Measurements from ENCODE around the gene NTNG1.
"Not testable (repeated sequence)": the region's sequence is repeated elsewhere in the genome, so short reads cannot be mapped to it uniquely, and the experiment has no call there.

NTNG1 gene

DNA sequence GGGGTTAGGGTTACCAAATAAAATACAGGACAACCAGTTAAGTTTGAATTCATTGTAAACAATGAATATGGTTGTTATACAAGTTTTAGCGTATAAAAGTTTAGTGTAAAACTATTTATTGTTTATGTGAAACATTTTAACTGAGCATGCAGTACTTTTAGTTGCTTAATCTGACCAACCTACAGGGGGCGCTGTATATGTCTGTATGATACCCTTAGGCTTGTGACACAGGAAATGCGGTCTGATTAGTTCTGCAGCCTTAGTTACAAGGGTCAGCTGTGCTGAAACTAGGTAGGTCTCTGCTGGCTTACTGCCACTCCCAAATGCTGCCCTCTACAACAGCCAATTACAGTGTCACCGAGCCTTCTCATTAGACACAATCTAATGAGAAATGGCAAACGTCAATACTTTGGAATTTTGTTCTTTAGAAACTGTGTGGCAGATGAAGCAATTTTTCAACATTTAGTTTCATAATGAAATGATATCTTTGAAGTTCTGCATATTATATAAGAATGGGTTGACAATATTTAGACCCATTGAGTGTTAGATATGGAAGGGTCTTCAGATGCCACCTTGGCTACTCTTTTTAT is 56.2 kb downstream of the NTNG1 start:
- no peak for DNase-seq (ENCODE audit: low read depth in 2 of 2)

- DNase-seq (ENCODE audit: low read depth in 2 of 2), result no peak
These were observed 57.7 kb downstream of the NTNG1 start for GRCh38 chr1:107198561-107198960.

GRCh38 chr1:107200631-107201030 is 59.8 kb downstream of the NTNG1 start:
- no peak for DNase-seq (ENCODE audit: low read depth in 2 of 2)

GRCh38 chr1:107202007-107202406 is 61.2 kb downstream of the NTNG1 start:
- DNase-seq (ENCODE audit: low read depth in 2 of 2), result no peak

DNA sequence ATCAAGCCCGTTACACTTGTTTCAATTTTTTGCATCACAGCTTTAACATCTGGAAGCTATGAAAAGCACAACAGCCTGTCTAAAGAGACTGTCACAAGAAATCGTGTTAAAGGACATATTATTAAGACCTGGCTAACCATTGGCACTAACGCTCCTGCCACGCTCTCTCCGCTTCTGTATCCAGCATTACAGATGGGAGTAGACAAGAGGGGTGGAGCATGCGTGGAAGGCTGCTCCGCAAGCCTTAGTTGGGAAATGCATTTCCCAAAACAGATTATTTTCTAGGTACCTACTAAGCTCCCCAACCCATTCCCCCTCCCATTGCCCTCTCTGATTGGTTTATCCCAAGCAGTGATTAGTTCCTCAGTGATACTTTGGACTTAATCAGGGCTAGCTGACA is 72.4 kb downstream of the NTNG1 start:
- DNase-seq (ENCODE audit: low read depth in 2 of 2), result no peak

DNA sequence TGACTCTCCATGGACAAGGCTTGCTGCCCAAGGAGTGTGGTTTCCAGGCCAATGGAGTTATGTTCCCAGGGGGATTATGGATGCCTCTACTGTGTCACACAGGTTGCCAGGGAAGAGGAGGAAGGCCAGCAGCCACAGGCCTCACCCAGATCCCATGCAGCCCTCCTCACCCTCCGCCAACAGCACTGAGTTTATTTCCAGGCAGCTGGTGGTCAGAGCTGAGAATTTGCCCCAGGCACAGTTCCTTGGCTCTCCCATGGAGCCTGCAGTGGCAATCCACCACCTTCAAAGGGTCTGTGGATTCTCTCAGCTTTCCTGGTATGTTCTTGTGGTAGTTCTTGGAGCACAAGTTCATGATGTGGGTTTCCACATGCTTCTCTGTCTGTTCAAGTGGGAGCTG is 79.2 kb downstream of the NTNG1 start:
- no peak for DNase-seq (ENCODE audit: low read depth in 2 of 2)

- DNase-seq (ENCODE audit: low read depth in 2 of 2), result no peak
These were observed 84.9 kb downstream of the NTNG1 start for GRCh38 chr1:107225706-107226105.

DNA sequence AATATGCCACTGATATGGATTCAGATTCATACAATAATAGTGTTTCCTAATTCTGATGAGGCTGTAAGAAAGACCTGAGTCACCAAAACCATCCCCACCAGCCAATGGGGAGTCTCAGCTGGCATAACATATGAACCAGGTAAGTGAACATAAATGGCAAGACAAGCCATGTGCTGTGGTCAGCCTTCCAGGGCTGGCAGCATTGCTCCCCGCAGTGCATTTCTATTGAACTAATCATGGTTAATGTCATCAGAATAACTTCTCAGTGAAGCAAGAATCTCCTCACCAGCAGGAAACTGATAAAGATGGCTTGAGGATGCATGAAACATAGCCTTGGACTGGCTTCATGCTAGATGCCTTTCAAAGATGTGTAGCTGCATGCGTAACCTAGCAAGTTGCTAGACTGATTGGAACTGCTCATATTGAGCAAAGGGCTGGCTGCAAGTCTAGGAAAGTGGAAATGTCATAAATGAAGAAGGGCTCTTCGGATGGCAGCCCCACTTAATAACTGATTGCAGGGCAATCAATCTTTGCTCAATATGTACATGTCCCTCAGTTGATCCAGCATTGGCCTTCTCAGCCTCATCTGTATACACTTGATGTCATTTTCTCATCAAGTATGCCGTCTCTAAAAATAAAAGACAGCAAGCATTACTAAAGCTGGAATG is 88.0 kb downstream of the NTNG1 start:
- DNase-seq (ENCODE audit: low read depth in 2 of 2), result no peak

DNA sequence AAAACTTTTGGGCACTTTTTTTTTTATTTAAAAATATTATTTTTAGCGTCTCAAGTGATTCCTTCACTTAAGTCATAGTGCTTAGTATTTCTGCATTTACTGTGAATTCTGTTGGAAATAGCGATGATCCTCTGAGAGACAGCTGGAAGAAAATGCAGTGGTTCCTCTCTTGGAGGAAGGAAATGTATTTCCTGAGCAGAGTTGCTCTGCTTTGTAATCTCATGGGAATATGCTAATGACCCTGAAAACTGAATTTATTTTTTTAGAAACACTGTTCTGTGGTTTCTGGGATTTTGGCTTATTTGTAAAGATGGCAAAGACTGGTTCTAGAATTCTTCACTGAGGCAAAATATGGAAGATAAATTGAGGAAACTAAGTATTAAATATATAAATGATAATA is 88.9 kb downstream of the NTNG1 start:
- DNase-seq (ENCODE audit: low read depth in 2 of 2), result no peak

DNA sequence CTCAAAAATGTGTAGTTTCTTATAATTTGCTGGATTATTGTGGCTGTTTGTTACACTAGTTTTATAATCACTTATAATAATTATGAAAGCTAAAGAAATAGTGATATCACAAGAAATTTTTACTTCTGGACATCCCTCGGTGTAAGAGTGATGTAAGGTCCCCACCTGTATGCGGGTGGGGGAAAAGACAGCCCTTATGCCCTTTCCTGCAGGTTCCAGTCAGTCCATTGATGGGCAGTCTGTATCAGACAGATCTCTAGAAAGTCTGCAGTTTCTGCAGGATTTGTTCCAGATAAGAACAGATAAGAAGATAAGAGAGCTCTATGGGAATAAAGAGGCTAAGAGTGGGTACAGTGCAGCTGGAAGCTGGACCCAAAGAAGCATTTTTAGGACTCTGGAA is 89.3 kb downstream of the NTNG1 start:
- no peak for DNase-seq (ENCODE audit: low read depth in 2 of 2)

GRCh38 chr1:107231291-107231690 is 90.5 kb downstream of the NTNG1 start:
- no peak for DNase-seq (ENCODE audit: low read depth in 2 of 2)

GRCh38 chr1:107232426-107232825 is 91.6 kb downstream of the NTNG1 start:
- DNase-seq (ENCODE audit: low read depth in 2 of 2), result no peak

DNA sequence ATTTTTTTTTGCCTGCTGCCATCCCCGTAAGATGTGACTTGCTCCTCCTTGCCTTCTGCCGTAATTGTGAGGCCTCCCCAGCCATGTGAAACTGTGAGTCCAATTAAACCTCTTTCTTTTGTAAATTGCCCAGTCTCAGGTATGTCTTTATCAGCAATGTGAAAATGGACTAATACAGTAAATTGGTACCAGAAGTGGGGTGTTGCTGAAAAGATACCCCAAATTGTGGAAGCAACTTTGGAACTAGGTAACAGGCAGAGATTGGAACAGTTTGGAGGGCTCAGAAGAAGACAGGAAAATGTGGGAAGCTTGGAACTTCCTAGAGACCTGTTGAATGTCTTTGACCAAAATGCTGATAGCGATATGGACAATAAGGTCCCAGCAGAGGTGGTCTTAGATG is 95.9 kb downstream of the NTNG1 start:
- not testable (repeated sequence) for DNase-seq (ENCODE audit: low read depth in 2 of 2)

DNA sequence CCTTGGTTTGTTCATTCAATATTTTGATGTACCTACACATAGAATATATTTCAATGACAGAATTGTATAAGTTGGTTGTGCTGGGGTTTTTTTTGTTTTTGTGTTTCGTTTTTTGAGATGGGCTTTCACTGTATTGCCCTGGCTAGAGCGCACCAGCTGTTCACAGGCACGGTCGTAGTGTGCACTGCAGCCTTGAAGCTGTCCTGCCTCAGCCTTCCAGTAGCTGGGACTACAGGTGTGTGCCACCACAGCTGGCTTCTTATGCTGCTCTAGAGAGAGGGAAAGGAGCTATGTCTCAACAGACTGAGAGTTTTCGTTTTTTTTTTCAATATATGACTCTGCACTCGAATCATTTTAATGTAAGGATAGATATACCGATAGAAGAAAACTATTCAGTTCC is 102.6 kb downstream of the NTNG1 start:
- no peak for DNase-seq (ENCODE audit: low read depth in 2 of 2)

- DNase-seq (ENCODE audit: low read depth in 2 of 2), result no peak
These were observed 104.1 kb downstream of the NTNG1 start for GRCh38 chr1:107244709-107245500.

GRCh38 chr1:107246775-107247345 is 106.0 kb downstream of the NTNG1 start:
- DNase-seq (ENCODE audit: low read depth in 2 of 2), result no peak

GRCh38 chr1:107247679-107248078 is 106.8 kb downstream of the NTNG1 start:
- no peak for DNase-seq (ENCODE audit: low read depth in 2 of 2)

DNA sequence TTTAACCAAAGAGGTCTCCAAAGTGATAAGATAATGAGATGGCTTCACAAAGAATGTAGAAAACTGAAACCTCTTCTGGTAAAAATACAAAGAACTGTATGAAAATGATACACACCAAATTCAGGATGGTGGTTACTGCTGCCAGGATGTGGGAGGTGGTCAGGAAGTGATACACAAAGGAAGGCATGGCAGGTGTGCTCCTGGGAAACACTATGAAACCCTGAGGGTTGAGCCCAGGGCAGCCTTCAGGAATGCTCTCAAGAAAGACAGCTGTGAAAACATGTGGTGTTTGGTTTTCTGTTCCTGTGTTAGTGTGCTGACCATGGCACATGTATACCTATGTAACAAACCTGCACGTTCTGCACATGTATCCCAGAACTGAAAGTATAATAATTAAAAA is 109.3 kb downstream of the NTNG1 start:
- no peak for DNase-seq (ENCODE audit: low read depth in 2 of 2)

GRCh38 chr1:107251083-107251482 is 110.2 kb downstream of the NTNG1 start:
- no peak for DNase-seq (ENCODE audit: low read depth in 2 of 2)

GRCh38 chr1:107251839-107252238 is 111.0 kb downstream of the NTNG1 start:
- DNase-seq (ENCODE audit: low read depth in 2 of 2), result no peak

DNA sequence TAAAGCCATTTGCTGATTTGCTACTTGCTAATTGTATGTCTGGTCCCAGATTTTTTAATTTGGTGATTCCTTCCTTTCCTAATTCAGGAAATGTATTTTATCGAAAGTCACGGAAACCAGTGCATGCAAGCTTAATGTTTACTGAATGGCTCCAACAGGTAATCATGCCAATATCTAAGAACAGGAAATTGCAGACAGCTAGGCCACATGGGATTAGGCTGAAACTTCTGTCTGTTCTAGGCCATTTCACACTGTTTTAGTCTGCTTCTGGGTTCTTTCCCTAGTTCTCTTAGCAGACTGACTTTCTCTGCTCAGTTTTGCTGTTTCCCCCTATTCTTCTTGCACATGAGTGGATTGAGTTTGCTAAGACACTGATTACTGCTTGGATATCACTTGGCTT is 111.4 kb downstream of the NTNG1 start:
- no peak for DNase-seq (ENCODE audit: low read depth in 2 of 2)

DNA sequence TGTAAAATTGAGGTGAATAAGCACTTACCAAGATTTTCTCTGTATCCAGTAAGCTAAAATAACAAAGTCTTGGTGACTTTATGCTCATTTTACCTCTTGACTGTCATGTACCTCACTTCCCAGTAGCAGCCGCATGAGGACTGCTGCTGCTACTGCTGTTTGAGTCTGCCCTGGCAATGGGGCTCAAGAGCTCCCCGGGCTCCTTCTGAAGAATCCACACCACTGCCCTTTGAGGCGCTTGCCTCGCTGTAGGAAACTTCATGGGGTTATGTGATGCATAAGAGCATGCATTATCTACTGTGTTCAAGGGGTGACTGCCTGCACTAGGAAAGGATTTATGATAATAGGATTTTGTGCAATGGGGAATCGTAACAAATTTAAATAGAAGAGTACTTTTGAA is 113.5 kb downstream of the NTNG1 start:
- DNase-seq (ENCODE audit: low read depth in 2 of 2), result no peak

- no peak for DNase-seq (ENCODE audit: low read depth in 2 of 2)
These were observed 114.6 kb downstream of the NTNG1 start for GRCh38 chr1:107255469-107255868.

Data from stimulated activated CD4-positive, alpha-beta T cell treated with anti-CD3 and anti-CD28 coated beads, Interleukin-12 subunit alpha, Interleukin-12 subunit beta, amount 100 ng/mL, for 24 hours (primary cell).